ENCODE data around the gene INTS11.

INTS11 gene

DNA sequence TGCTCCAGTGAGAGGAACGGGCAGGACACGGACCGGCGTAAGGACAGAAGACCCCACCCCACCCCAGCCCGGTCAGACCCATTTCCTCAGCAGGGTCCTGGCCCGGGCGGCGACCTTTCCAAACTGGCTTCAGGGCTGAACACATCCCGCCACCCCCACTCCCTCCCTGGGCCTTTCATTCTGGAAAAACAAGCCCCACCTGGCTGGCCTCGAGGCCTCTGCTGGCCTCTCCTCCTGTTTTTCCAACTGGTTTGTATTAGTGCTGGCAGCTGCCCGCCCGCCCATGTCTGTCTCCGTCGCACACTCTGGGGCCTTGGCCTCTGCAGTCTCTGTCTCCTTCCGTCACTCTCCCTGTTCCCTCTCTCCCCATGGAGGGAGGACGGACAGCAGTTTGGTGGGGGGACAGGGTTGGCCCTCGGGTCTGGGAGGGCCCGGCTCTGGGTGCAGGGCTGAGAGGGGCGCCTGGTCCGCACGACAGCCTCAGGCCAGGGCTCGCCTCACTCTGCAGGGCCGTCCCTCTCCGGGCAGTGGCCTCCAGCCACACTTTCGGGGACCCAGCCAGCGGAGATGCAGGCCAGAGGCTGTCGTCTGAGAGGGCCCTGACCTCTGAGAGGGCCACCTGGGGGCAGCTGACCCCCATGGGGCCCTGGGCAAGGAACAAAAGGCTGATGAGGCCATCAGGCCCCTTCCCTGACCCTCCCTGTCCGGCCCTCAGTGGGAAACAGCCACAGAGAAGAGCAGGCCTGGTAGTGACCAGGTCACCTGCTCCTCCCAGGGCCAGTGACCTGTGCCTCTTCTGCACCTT is 35.4 kb upstream of the INTS11 start:
- no peak for TF ChIP-seq CTCF (IDR thresholded peaks at IDR 0.05)

DNA sequence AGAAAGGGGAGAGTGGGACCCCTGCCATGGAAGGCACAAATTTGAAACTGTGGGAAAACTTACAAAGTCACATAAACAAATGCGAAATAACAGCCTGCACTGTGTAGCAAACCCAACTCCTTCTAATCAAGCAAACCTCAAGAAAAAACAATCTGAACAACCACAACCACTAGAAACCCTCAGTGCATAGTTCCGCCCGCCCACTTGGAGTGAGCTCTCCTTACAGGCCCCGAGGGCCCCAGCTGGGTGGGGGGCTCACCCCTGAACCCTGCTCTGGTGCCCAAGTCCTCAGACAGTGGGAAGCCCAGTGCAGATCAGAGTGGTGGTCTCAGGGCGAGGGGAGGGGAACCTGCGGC is 34.8 kb upstream of the INTS11 start:
- TF ChIP-seq CTCF (IDR thresholded peaks at IDR 0.05) = no peak

DNA sequence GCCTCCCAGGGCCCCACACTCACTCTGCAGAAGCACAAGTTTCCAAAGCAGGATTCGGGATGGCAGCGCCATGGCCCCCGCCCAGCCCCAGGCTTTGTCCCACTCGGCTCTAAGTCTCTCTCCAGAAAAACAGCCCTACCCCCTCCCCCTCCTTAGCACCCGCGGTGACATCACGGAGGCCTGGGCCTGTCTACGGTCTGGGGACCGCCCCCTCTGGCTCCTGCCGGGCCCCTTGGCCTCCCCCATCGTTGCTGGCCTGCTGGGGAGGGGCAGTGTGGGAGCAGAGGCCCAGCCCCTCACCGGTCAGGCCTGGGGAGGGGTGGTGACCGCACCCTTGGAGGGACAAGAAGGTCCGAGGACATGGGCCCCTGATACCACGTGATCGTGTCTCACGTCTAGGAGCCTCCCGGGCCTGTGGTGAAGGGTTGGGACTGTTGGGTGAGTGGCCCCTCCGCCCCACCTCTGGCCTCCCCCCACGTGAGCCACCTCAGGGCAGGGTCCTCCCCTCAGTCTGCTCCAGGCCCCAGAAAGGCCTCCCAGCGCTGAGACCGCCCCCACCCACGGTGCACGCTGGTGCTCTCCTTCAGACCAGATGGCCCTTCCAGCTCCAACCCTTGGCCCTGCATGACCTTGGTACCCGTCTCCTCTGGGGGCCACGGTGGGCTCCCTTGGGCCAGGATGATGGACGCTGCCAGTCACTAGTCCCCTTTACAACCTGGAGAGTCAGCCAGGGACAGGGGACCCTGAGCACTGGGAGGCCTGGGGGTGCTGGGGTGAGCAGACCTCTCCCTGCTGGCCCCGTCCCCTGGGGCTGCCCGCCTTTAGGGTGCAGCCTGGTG is 34.2 kb upstream of the INTS11 start, which contains the start of gene MXRA8:
Gene MXRA8, minus strand, starts transcription at position 123 of the 839 bp plus-strand sequence. Its CDS starts 51 bp downstream, at position 72.
- no peak for TF ChIP-seq CTCF (IDR thresholded peaks at IDR 0.05)

- no peak for TF ChIP-seq CTCF (IDR thresholded peaks at IDR 0.05)
Measured at GRCh38 chr1:1357871-1358432, 33.5 kb upstream of the INTS11 start.

- TF ChIP-seq CTCF (IDR thresholded peaks at IDR 0.05) = no peak
Measured at GRCh38 chr1:1356796-1357401, 32.4 kb upstream of the INTS11 start.

- TF ChIP-seq CTCF (IDR thresholded peaks at IDR 0.05) = no peak
Measured at GRCh38 chr1:1356166-1356795, 31.8 kb upstream of the INTS11 start.

DNA sequence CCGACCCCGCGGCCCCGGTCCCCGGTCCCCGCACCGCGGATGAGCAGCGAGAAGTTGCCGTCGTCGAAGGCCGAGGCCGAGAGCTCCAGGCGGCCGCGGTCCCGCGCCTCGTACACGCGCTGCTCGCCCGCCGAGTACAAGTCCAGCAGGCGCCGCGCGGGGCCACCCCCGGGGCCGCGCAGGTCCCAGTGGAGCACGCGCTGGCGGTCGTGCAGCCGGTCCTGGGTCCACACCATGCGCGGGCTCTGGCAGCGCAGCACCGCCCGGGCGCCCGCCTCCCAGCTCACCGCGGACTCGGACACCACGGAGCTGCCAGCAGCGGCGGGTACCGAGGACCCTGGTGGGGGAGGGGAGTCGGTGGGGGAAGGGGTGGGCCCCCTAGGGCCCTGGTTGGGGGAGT is 31.0 kb upstream of the INTS11 start:
- no peak for TF ChIP-seq CTCF (IDR thresholded peaks at IDR 0.05)
